GM12872 (cell line): ENCODE measurements around the gene NSMF.

Experiments
- TF ChIP-seq, protein P1 (sequence below): IDR thresholded peaks from 3 replicates; pipeline ENCODE4 v1.5.1; 2011; ENCODE audit warnings: low read depth, mild to moderate bottlenecking, low read length, moderate library complexity; ENCODE audit not compliant: insufficient read depth

The NSMF gene

DNA sequence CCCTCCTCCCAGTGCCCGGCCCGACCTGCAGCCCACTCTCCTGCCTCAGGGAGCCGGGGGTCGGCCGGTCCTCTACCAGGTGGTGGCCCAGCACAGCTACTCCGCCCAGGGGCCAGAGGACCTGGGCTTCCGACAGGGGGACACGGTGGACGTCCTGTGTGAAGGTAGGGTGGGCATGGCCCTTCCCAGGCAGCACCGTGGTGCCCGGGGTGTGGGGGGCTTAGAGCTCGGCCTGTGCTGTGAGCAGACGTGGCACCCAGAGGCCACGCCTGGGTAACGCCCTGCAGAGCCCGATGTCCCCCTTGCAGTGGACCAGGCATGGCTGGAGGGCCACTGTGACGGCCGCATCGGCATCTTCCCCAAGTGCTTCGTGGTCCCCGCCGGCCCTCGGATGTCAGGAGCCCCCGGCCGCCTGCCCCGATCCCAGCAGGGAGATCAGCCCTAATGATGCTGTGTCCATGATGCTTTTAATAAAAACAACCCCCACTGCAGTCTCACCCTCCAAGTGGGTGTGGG, 25.2 kb downstream of the NSMF start:
- TF ChIP-seq, protein P1, sequence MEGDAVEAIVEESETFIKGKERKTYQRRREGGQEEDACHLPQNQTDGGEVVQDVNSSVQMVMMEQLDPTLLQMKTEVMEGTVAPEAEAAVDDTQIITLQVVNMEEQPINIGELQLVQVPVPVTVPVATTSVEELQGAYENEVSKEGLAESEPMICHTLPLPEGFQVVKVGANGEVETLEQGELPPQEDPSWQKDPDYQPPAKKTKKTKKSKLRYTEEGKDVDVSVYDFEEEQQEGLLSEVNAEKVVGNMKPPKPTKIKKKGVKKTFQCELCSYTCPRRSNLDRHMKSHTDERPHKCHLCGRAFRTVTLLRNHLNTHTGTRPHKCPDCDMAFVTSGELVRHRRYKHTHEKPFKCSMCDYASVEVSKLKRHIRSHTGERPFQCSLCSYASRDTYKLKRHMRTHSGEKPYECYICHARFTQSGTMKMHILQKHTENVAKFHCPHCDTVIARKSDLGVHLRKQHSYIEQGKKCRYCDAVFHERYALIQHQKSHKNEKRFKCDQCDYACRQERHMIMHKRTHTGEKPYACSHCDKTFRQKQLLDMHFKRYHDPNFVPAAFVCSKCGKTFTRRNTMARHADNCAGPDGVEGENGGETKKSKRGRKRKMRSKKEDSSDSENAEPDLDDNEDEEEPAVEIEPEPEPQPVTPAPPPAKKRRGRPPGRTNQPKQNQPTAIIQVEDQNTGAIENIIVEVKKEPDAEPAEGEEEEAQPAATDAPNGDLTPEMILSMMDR, result no peak

DNA sequence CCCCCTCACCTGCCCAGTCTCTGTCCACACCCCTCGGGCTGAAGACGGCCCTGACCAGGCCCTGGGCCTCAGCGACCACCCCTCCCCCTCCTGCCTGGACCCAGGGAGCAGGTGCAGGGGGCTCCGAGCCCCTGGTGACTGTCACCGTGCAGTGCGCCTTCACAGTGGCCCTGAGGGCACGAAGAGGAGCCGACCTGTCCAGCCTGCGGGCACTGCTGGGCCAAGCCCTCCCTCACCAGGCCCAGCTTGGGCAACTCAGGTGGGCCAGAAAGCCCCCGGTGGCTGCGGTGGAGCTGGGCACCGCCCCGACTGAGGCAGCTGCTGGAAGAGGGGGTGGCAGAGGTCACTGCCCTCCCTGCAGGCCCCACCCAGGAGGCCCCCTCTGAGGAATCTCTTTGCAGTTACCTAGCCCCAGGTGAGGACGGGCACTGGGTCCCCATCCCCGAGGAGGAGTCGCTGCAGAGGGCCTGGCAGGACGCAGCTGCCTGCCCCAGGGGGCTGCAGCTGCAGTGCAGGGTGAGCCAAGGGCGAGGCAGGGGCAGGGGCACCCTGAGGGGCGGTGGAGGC, 25.7 kb downstream of the NSMF start:
- TF ChIP-seq, protein P1, result no peak

DNA sequence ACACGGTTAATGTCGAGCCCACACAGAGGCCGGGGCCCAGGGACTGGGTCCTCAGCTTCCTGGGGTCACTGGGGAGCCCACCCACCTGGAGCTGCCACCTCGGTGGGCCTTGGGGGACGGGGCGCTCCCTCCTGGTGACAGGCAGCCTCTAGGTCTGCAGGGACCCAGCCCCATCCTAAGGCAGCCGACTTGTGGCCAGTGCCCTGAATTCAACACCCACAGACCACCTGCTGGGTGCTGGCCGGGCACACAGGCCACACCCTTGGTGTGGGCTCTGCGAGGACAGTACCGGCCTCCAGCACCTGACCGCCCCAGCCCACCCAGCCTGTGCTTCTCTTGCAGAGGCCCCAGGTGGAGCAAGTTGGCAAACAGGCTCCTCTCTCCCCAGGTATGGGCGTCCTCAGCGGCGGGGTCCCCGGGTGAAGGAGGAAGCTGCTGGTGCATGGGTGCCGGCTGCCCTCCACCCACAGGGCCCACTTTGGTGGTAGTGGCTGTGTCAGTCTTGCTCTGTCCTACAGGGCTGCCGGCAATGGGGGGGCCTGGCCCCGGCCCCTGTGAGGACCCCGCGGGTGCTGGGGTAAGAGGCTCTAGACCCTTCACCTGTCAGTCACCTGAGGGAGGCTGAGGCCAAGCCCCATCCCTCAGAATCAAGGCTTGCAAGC, 26.3 kb downstream of the NSMF start:
- TF ChIP-seq, protein P1, result no peak

DNA sequence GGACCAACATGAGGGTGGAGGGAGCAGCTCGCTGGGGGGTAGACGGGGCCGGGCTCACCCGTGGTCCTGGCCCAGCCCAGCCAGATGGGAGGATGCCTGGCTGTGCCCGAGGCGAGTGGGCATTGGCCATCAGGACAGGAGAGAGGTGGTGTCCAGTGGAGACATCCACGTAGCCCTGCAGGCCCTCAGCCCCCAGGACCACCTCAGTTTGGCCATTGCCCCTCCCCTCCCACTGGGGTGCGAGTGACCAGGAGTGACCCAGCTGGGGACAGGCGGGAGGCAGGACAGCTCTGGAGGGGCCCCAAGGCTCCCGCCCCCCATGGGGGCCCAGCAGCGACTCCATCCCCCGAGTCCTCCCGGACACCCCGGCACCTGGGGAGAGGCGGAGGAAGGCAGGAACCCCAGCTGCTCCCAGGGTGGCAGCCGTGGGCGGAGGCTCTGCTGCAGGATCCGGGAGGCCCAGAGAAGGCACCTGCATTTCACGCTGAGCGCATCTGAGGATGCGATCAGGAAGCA, 27.7 kb downstream of the NSMF start:
- TF ChIP-seq, protein P1, result no peak

DNA sequence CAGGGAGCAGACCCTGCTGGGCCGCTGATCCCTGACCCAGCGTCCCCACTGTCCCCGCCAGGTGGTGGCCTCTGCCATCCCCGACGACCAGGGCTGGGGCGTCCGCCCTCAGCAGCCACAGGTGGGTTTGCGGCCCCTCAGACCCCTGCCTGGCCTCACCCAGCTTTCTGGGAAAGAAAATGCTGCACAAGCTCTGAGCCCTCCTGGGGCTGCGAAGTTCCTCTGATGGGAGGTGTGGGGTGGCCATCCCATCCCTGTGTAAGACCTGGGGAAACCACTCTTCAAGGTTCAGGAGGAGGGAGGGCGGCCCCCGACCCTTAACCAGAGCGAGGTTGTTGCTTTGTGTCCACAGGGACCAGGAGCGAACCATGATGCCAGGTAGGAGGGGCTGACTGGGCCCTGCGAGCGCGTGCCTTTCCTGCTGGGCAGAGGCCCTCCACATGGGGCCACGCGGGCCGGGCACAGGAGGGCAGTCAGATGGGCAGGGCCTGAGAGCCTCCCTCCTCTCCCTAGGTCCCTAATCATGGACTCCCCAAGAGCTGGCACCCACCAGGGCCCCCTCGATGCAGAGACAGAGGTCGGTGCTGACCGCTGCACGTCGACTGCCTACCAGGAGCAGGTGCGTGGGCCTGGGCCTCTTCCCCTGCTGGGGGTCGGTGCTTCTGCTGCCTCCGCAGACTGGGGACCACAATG, 28.3 kb downstream of the NSMF start:
- TF ChIP-seq, protein P1, result no peak

DNA sequence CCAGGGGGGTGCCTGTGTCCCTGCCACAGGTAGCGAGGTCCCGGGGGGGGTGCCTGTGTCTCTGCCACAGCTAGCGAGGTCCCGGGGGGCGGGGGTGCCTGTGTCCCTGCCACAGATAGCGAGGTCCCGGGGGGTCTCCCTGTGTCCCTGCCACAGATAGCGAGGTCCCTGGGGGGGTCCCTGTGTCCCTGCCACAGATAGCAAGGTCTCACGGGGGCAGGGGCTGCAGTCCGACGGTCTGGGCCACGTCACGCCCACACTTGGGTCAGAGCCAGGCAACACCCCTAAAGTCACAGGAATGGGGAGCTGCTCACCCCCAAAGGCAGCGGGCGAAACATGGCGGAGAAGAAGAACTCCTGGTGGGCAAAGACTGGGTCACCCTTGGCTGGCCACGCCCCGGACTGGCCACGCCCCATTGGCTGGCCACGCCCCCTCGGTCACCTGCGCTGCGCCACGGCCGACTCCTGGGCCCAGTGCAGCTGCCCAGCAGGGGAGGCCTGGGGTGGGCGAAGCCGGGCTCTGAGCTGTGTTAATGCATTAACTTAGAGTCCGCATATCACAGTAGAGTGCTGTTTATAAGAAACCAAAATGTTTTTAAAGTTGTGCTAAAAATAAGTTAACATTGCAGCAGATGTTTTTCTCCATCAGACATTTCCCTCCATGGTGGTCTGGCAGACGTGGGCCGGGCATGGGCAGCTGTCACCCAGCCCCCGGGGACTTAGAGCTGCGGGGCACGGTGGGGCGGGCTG, 29.0 kb downstream of the NSMF start:
- TF ChIP-seq, protein P1, result no peak

DNA sequence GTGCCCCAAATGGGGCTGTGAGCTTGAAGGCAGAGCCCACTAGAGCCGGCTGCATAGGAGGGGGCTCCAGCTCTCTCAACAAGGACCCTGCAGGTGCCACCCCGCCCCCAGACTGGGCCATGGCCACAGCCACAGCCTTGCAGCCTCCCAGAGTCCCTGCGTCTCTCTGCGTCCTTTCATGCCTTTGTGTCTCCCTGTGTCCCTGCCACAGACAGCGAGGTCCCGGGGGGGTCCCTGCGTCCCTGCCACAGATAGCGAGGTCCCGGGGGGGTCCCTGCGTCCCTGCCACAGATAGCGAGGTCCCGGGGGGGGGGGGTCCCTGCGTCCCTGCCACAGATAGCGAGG, 29.6 kb downstream of the NSMF start:
- TF ChIP-seq, protein P1, result no peak
